GM19372 (cell line): ENCODE data around the gene KITLG.
"Not testable (repeated sequence)": the region's sequence is repeated elsewhere in the genome, so short reads cannot be mapped to it uniquely, and the experiment has no call there.

Experiments used
- ATAC-seq: cut with Tn5 transposase; IDR thresholded peaks from one replicate; pipeline ENCODE4 v1.9.1; 2021; ENCODE audit warnings: mild to moderate bottlenecking, low read depth, moderate library complexity; ENCODE audit not compliant: unreplicated experiment

The KITLG gene, protein sequence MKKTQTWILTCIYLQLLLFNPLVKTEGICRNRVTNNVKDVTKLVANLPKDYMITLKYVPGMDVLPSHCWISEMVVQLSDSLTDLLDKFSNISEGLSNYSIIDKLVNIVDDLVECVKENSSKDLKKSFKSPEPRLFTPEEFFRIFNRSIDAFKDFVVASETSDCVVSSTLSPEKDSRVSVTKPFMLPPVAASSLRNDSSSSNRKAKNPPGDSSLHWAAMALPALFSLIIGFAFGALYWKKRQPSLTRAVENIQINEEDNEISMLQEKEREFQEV

GRCh38 chr12:88580051-88580871 is at the start of gene KITLG:
Gene KITLG, minus strand, starts transcription at chr12:88580471. Its CDS starts 193 bp downstream, at chr12:88580278.
- ATAC-seq, result peak; percentile 65

- no peak for ATAC-seq
Observed at GRCh38 chr12:88628856-88629509, 48.7 kb upstream of the KITLG start.

DNA sequence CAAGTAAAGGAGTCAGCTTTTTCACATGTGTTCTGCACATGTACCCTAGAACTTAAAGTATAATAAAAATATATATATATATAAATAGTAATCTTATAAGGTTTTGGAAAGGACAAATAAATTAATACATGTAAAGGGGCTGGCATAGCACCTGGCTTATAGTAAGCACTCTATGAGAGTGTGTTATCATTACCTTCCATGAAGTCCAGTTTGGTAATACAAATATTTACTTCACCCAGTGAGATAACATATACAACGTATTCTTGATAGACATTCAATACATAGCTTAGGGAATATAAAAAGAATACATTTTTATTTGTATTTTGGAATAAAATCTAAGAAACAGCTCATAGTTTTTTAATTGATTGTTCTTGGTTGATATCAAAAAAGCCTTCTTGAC is 47.8 kb upstream of the KITLG start:
- ATAC-seq, result not testable (repeated sequence)

DNA sequence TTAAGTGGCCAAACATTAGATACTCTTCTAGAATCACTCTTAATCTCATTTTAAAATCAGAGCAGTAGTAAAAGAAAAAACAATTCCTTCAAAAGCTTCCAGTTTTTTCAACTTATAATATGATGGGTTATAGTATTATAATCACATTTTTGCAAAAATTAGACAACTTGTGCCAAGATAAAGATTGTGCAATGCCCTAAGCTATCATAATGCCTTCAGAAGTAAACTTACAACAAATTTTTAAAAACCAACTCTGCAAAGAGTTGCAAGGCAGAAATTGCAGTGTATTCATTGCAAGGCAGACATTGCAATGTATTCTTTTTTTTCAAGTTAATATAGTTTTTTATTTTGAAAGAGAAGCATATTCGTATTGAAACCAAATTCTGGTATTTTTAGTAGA is 47.2 kb upstream of the KITLG start:
- ATAC-seq, result no peak

DNA sequence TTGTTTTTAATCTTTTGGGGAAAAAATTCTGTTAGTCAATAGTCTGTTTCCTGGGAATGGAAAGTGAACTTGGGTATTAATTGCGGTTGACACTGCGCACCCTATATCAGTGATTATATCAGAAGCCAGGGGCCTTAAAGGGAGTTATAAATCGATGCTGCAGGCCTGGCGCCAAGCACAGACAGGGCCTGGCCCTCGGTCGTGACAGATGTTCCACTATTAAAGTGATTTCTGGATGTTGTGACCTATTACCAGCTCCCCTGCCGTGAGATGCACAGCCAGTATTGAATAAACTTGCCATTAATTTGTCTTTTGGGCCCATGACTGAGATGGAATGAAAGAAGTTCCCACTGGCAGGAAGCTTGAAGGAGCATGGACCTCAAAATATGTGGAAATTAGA is 45.1 kb upstream of the KITLG start:
- ATAC-seq, result no peak

DNA sequence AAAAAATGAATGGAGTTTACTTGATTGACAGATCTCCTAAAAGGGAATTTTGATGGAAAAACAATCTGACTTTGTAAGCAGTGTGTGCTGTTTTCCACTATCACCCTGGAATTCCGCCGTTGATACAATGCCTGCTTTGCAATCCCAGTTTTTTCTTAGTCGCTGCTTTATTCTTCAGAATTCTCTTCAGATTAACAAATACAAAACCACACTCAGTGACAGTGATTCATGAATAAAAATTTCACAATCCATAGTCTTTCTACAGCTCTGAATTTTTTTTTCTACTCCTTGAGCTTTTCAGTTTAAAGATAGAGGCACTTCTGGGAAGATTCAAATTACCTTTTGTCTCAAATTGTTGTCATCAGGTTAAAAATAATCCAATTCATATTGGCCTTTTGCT is 44.6 kb upstream of the KITLG start:
- ATAC-seq, result no peak

DNA sequence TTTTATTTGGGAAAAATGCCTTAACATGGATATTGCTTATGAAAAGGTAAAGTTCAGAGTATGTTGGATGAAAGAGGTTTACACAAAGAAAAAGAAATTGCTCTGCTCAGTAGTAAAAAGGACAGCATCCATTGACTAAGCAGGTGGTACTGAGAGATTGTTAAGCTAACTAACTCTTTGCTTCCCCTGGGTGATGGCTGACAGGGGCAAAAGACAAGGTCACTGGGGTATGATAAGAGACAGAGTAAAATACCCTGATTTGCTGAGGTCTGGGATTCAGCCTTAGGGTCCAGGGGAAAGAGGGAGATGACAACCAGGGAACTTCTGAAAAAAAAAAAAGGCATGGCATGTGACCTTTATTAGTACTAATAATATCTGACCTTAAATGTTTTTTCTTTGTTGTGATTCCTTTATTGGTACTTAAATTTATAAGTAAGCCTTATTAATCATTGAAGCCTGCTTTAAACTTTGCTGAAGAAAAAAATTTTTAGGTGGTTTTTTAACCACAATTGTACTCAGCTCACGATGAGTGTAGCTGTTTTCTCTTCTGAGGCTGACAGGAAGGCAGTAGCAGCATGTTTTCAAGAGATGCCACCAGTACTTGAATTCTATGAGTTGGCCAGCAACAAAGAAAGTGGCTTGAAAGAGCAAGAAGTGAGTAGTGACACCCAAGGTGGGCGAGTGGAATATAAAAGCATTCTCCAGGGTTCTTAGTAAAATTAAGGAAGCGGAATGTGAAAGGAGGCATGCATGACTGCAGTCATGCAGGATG is 43.7 kb upstream of the KITLG start:
- ATAC-seq, result no peak

DNA sequence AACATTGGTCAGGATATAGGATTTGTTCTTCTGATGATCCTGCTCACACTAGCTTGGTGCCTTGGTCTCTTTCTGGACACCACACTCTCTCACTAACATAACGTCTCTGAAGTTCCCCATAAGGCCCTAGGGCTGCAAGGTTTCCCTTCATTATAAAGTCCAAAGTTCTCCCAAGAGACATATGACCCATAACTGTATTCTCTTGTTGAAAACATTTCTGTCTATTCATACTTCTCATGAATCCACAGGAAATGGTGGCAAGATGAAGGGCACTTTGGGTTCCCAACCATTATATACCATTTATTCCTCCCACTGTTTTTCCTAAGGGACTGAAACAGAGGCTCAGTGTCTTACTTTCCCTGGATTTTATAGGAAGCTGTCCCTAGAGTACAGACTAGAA is 37.1 kb upstream of the KITLG start:
- ATAC-seq, result no peak

DNA sequence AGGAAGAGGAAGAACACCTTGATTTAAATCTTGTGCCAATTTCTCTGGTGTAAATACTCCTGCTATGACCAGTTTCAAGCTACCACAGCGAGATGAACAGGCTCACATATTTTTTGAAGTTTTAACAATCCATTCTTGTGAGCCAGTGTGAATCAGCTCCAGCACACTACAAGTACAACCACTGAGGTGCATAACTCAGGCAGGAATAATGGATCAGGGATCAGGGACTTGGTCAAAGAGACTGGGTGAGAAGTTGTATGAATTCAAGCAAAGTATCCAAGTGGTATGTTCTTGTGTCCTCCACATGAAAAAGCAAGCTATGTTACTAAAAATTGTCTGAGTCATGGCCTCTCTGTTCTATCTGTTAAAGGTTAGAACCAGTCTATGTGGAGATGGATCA is 35.2 kb upstream of the KITLG start:
- ATAC-seq, result no peak

- ATAC-seq, result no peak
Observed at GRCh38 chr12:88604646-88605045, 24.4 kb upstream of the KITLG start.

DNA sequence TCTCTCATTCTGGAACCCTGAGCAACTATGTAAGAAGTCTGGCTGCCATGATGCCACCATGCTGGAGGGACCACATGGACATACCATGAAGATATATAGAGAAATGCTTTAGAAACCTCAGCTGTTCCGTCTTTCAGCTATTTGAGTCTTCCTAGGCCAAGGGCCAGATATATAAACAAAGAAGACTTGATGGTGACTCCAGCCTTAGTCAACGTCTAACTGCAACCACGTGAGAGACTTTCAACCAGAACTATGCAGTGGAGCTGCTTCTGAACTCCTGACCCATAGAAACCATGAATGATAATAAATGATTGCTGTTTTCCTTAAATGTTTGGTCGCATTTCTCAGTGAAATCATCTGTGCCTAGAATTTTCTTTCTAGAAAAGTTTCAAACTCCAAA is 20.0 kb upstream of the KITLG start:
- no peak for ATAC-seq

DNA sequence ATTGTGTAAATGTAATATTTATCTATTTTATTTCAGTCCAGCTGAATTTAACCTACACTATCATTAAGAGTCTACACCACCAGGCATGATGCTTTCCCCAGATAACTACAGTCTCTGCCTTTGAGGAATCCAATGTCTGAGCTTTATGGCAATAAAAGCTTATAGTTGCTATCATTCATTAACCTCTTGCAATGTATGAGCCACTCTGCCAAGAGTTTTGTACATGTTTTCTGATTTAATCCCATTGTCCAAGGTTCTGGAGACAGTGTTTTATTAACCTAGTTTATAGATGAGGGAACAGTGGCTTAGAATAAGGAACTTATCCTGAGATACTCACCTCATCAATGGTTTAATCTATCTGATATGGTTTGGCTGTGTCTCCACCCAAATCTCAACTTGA is 17.1 kb upstream of the KITLG start:
- ATAC-seq, result no peak

DNA sequence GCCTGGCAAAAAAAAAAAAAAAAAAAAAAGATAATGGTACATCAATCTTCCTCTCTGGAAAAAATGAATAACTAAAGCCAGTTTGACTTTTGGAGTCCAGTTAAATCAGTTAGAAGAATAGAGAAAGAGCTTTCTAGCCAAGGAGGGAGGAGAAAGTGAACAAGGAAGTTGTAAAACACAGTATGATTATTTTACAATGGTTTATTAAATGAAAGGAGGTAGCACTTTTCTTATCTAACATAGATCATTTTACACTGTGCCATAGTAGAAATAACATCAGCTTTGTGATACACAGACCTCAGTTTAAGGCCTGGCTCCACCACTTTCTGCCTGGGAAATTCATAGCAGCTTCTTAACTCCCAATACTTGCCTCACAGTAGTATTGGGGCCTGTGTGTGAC is 15.4 kb upstream of the KITLG start:
- ATAC-seq, result no peak

- ATAC-seq, result no peak
Observed at GRCh38 chr12:88594780-88595179, 14.5 kb upstream of the KITLG start.

- ATAC-seq, result no peak
Observed at GRCh38 chr12:88591343-88591742, 11.1 kb upstream of the KITLG start.

DNA sequence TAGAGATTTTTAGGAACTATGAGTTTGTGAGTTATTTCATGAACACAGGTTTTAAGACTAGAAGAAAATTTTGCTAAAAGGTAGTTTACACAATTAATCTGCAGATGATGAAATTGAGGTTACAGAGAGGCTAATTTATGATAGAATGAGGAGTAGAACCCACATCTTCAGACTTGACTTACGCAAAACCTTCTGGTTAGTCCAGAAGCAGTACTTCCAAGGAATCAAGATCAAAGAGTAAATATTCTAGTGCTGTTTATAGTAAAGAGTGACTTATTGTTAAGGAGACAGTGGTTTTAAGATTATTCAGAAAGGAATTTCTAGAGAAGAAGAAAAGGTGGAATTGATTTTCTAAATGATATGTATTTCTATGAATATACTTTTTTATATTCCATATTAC is 10.6 kb upstream of the KITLG start:
- no peak for ATAC-seq

GRCh38 chr12:88585077-88585476 is 4.8 kb upstream of the KITLG start:
- no peak for ATAC-seq

- no peak for ATAC-seq
Observed at GRCh38 chr12:88579601-88580050, 645 bp downstream of the KITLG start.

DNA sequence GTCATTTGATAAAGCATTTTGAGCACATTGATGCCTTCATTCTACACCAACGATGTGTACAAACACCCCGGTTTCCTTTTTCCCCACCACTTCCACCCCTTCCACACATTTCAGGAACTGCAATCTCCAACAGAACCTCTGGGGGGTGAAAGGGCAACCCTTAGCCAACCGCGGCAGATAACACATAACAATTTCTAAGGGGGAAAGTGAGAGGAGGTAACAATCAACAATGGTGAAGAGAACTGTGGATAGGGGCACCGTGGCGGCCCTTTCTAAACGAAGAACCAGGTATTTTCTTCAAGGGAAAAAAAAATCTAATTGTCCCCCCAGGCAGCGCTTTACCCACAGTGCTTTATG is 1.1 kb downstream of the KITLG start:
- no peak for ATAC-seq

GRCh38 chr12:88578276-88579160 is 1.8 kb downstream of the KITLG start:
- ATAC-seq, result no peak
